BLaER1 treated with 17β-estradiol and CSF1 and Interleukin-3, amounts not matched to agents 10 nM and 100 nM (cell line): ENCODE results near the gene TMEM86B.

Experiments used
- H3K27ac ChIP-seq, 11 experiments: shearing (Covaris generic); formaldehyde crosslinking; 2 replicates each; pipeline ENCODE4 v1.8.1; 2022
- H3K27me3 ChIP-seq, 11 experiments: shearing (Covaris generic); formaldehyde crosslinking; 2 replicates each; pipeline ENCODE4 v1.8.1; 2022
- H3K36me3 ChIP-seq, 11 experiments: shearing (Covaris generic); formaldehyde crosslinking; 2 replicates each; pipeline ENCODE4 v1.8.1; 2022
- H3K4me1 ChIP-seq, 10 experiments: shearing (Covaris generic); formaldehyde crosslinking; 2 replicates each; pipeline ENCODE4 v1.8.1; 2022
- H3K4me2 ChIP-seq, 11 experiments: shearing (Covaris generic); formaldehyde crosslinking; 2 replicates each; pipeline ENCODE4 v1.8.1; 2022
- H3K4me3 ChIP-seq, 10 experiments: shearing (Covaris generic); formaldehyde crosslinking; 2 replicates each; pipeline ENCODE4 v1.8.1; 2022
- H3K9ac ChIP-seq, 11 experiments: shearing (Covaris generic); formaldehyde crosslinking; 2 replicates each; pipeline ENCODE4 v1.8.1; 2022
- H3K9me3 ChIP-seq, 11 experiments: shearing (Covaris generic); formaldehyde crosslinking; replicated peaks in 1 of 11; 2 replicates each; pipeline ENCODE4 v1.8.1; 2022
- H4K20me1 ChIP-seq, 11 experiments: shearing (Covaris generic); formaldehyde crosslinking; 2 replicates each; pipeline ENCODE4 v1.8.1; 2022
- Cebpa-rat ChIP-seq, 11 experiments: shearing (Covaris generic); IDR thresholded peaks; 2 replicates each; pipeline ENCODE4 v1.8.1; 2022

TMEM86B gene

GRCh38 chr19:55259540-55260210, 31.1 kb upstream of the TMEM86B start:
- H3K4me1 ChIP-seq = peaks cover 40 to 46% (median 44%) of the 10 kb centered on the region in 10 experiments
- no peaks in the 10 kb centered on the region for H3K9me3 ChIP-seq
- peaks cover 28 to 39% (median 38%) of the 10 kb centered on the region in 11 experiments for H4K20me1 ChIP-seq
- peak overlapping the region; percentile 51 to 96 (median 92) for H3K4me3 ChIP-seq
- peak overlapping the region; percentile 91 to 98 (median 96) for H3K27ac ChIP-seq
- H3K4me2 ChIP-seq = peak overlapping the region; percentile 79 to 97 (median 87)
- H3K9ac ChIP-seq = peak overlapping the region; percentile 92 to 99 (median 97)
- peaks cover 0 to 12% (median 8%) of the 10 kb centered on the region in 11 experiments; a peak in 16 of 22 replicates for H3K36me3 ChIP-seq
- TF ChIP-seq Cebpa-rat (IDR thresholded peaks at IDR 0.05) = no peak; a peak in 1 of 22 replicates
- H3K27me3 ChIP-seq = no peaks in the 10 kb centered on the region

GRCh38 chr19:55258828-55259539, 30.4 kb upstream of the TMEM86B start, which contains the start of gene PPP6R1:
Gene PPP6R1 (minus strand): TSS chr19:55259017. CDS start chr19:55247103, 11,914 bp downstream.
- H3K4me3 ChIP-seq = peak within 1 kb of the TSS; percentile 79 to 96 (median 93)
- peak within 1 kb of the TSS; percentile 92 to 99 (median 97) for H3K9ac ChIP-seq
- peak within 1 kb of the TSS; percentile 96 to 100 (median 99) for H3K4me2 ChIP-seq
- no peaks in the 10 kb centered on the region for H3K9me3 ChIP-seq
- peaks cover 30 to 46% (median 45%) of the 10 kb centered on the region in 11 experiments for H4K20me1 ChIP-seq
- H3K27ac ChIP-seq = peak within 1 kb of the TSS; percentile 91 to 98 (median 96)
- peaks cover 44 to 53% (median 49%) of the 10 kb centered on the region in 10 experiments for H3K4me1 ChIP-seq
- no peaks in the 10 kb centered on the region for H3K27me3 ChIP-seq
- H3K36me3 ChIP-seq = peaks cover 0 to 12% (median 8%) of the 10 kb centered on the region in 11 experiments; a peak in 16 of 22 replicates
- TF ChIP-seq Cebpa-rat (IDR thresholded peaks at IDR 0.05) = peak in 8 of 11 experiments; percentile 17 to 64 (median 52); a peak in 7 of 22 replicates

GRCh38 chr19:55258476-55258827, 29.9 kb upstream of the TMEM86B start:
- Histone ChIP-seq H3K4me2 (peak overlapping the region; percentile 96 to 100 (median 99)), H3K27me3 (no peaks in the 10 kb centered on the region), H3K9ac (peak overlapping the region; percentile 92 to 99 (median 97)), H3K36me3 (peaks cover 0 to 12% (median 8%) of the 10 kb centered on the region in 11 experiments; a peak in 16 of 22 replicates), H4K20me1 (peaks cover 35 to 51% (median 50%) of the 10 kb centered on the region in 11 experiments), H3K4me1 (peaks cover 50 to 58% (median 55%) of the 10 kb centered on the region in 10 experiments), H3K9me3 (no peaks in the 10 kb centered on the region), H3K27ac (peak overlapping the region; percentile 90 to 98 (median 96)), H3K4me3 (peak overlapping the region; percentile 79 to 96 (median 93))
- TF ChIP-seq Cebpa-rat (IDR thresholded peaks at IDR 0.05) = no peak

GRCh38 chr19:55257461-55258420, 29.2 kb upstream of the TMEM86B start:
- peaks cover 57 to 66% (median 62%) of the 10 kb centered on the region in 10 experiments for H3K4me1 ChIP-seq
- no peaks in the 10 kb centered on the region for H3K27me3 ChIP-seq
- TF ChIP-seq Cebpa-rat (IDR thresholded peaks at IDR 0.05) = no peak
- H4K20me1 ChIP-seq = peaks cover 42 to 59% (median 57%) of the 10 kb centered on the region in 11 experiments
- H3K9me3 ChIP-seq = no peaks in the 10 kb centered on the region
- peaks cover 0 to 19% (median 10%) of the 10 kb centered on the region in 11 experiments; a peak in 17 of 22 replicates for H3K36me3 ChIP-seq
- peak overlapping the region; percentile 92 to 99 (median 97) for H3K9ac ChIP-seq
- peak overlapping the region; percentile 90 to 98 (median 96) for H3K27ac ChIP-seq
- H3K4me3 ChIP-seq = peak overlapping the region; percentile 79 to 96 (median 93)
- H3K4me2 ChIP-seq = peak overlapping the region; percentile 96 to 100 (median 99)

GRCh38 chr19:55256562-55257460, 28.2 kb upstream of the TMEM86B start:
- Histone ChIP-seq H3K4me1 (peaks cover 66 to 75% (median 71%) of the 10 kb centered on the region in 10 experiments), H3K9me3 (no peaks in the 10 kb centered on the region), H3K4me3 (peak overlapping the region; percentile 79 to 96 (median 93)), H3K4me2 (peak overlapping the region; percentile 96 to 100 (median 99)), H3K9ac (peak overlapping the region; percentile 92 to 99 (median 97)), H4K20me1 (peaks cover 51 to 68% (median 67%) of the 10 kb centered on the region in 11 experiments), H3K27me3 (no peaks in the 10 kb centered on the region), H3K36me3 (peaks cover 0 to 16% (median 6%) of the 10 kb centered on the region in 11 experiments; a peak in 9 of 22 replicates), H3K27ac (peak overlapping the region in 10 of 11 experiments; percentile 92 to 98 (median 96); a peak in 21 of 22 replicates)
- TF ChIP-seq Cebpa-rat (IDR thresholded peaks at IDR 0.05) = no peak

GRCh38 chr19:55255618-55256423, 27.3 kb upstream of the TMEM86B start:
- peaks cover 0 to 20% (median 9%) of the 10 kb centered on the region in 11 experiments; a peak in 7 of 22 replicates for H3K36me3 ChIP-seq
- H3K4me1 ChIP-seq = peaks cover 72 to 82% (median 77%) of the 10 kb centered on the region in 10 experiments
- H3K9me3 ChIP-seq = no peaks in the 10 kb centered on the region
- H4K20me1 ChIP-seq = peaks cover 61 to 78% (median 76%) of the 10 kb centered on the region in 11 experiments
- H3K4me3 ChIP-seq = peak overlapping the region; percentile 79 to 96 (median 93)
- peak overlapping the region; percentile 92 to 99 (median 97) for H3K9ac ChIP-seq
- H3K4me2 ChIP-seq = peak overlapping the region; percentile 96 to 100 (median 99)
- TF ChIP-seq Cebpa-rat (IDR thresholded peaks at IDR 0.05) = no peak
- no peaks in the 10 kb centered on the region for H3K27me3 ChIP-seq
- peak overlapping the region; percentile 79 to 98 (median 96) for H3K27ac ChIP-seq

- H3K9ac ChIP-seq = peak overlapping the region; percentile 92 to 99 (median 97)
- H3K4me3 ChIP-seq = peak overlapping the region; percentile 79 to 96 (median 93)
- H3K4me2 ChIP-seq = peak overlapping the region; percentile 96 to 100 (median 99)
- H3K27ac ChIP-seq = peak overlapping the region; percentile 79 to 98 (median 96)
- peaks cover 72 to 82% (median 77%) of the 10 kb centered on the region in 10 experiments for H3K4me1 ChIP-seq
- no peak for TF ChIP-seq Cebpa-rat (IDR thresholded peaks at IDR 0.05)
- no peaks in the 10 kb centered on the region for H3K27me3 ChIP-seq
- H3K9me3 ChIP-seq = no peaks in the 10 kb centered on the region
- H3K36me3 ChIP-seq = peaks cover 5 to 32% (median 18%) of the 10 kb centered on the region in 11 experiments; a peak in 19 of 22 replicates
- H4K20me1 ChIP-seq = peaks cover 73 to 90% (median 89%) of the 10 kb centered on the region in 11 experiments
Observed at GRCh38 chr19:55254625-55254977, 26.0 kb upstream of the TMEM86B start.
